ENCODE results near the gene RRP1. TPM values are rescaled to one million over a fixed set of nuclear protein-coding genes. Genes with fewer than 3 reads are reported as not detected.

RRP1 gene
- polyA plus RNA-seq, 2 of the 4 experiments (the other 2 are of a cell fraction), result 15.4 to 29.5 TPM

DNA sequence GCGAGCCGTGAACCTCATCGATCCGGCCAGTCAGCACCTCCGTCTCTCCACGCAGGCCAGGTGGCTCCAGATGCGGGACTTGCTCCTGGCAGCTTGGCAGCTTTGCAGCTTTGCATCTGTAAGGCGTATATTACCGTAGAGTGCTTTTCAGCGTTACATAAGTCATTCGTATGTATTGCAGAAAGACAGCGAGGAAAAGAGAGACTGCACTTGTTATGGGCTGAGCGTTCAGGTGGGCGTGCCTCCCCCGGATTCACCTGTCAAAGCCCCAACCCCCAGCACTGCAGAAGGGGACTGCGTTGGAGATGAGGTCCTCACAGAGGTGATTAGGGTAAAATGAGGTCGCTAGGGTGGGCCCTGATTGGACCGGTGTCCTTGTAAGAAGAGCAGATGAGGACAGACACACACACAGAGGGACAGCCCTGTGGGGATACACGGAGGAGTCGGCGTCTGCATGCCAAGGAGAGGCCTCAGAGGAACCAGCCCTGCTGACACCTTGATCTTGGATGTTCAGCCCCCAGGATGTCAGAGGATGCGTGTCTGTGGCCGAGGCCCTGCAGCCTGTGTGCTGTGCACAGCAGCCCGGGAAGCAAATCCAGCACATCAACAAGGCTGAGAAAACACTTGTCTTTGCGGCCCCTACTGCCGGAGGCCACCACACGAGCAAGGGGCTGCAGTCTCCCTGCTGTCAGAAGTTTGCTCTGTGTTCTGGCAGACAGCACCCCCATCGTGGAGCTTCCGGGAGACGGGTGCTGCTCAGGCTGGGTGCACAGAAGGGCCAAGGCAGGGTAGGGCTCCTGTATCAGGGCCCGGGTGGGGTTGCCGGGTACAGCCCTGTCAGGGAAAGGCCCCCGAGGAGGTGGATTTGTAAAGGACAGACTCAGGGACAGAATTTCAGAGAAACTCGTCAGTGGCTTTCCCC, 64.7 kb downstream of the RRP1 start:
- no peak for TF ChIP-seq EHMT2 (IDR thresholded peaks at IDR 0.05; ENCODE audit: low read depth)
- DNase-seq (ENCODE audit: low read depth in 1 of 2, low spot score in 1 of 2) (no peak), ATAC-seq (no peak), FAIRE-seq (no peak)
- H3K4me3 ChIP-seq, result no peak overlapping the region
- H3K4me1 ChIP-seq, result peaks cover 2% of the 10 kb centered on the region; the same call in 1 of the 3 replicates
- no peaks in the 10 kb centered on the region for H3K9me3 ChIP-seq
- ChIA-PET POLR2A (no interaction called here), CTCF (interaction anchor here (1.8 to 2.1 kb wide), 2 partner anchors 8 to 10 kb away, joined by 5 to 8 read pairs; no protein-coding TSS in a partner anchor)
- no peak overlapping the region for H3K4me2 ChIP-seq
- 69% methylated on average over 29 of the region's 34 CpGs for WGBS (ENCODE audit: missing lambda C conversion rate)
- H3K27ac ChIP-seq, result no peak overlapping the region

Small RNA genes lying within 50 kb of the gene (small RNA-seq; reads per million reads assigned to genes)
- 0 reads per million in 6 experiments for gene AP001052.1

Other genes starting within 250 kb of the RRP1 start
- gene HSF2BP, start 130.1 kb upstream of the RRP1 start, polyA plus RNA-seq (2011; rRNA removed), result 2.7 and 3.1 TPM in 2 replicates
- 1.7 to 2.3 TPM (median 1.7 TPM) in 3 replicates for gene HSF2BP, start 130.1 kb upstream of the RRP1 start, polyA plus RNA-seq (2017; fragmentation: RNase III; extraction: RNeasy Plus Mini Kit Qiagen cat#74134 plus additional on column Dnase treatment)
- 25.4 and 32.5 TPM in 2 replicates for gene RRP1B, start 130.0 kb upstream of the RRP1 start, polyA plus RNA-seq (2011; rRNA removed)
- gene RRP1B, start 130.0 kb upstream of the RRP1 start, polyA plus RNA-seq (2017; fragmentation: RNase III; extraction: RNeasy Plus Mini Kit Qiagen cat#74134 plus additional on column Dnase treatment), result 31.4 to 32.5 TPM (median 32.4 TPM) in 3 replicates
- gene PDXK, start 70.4 kb upstream of the RRP1 start, polyA plus RNA-seq (2011; rRNA removed), result 252 and 292 TPM in 2 replicates
- 189 to 220 TPM (median 214 TPM) in 3 replicates for gene PDXK, start 70.4 kb upstream of the RRP1 start, polyA plus RNA-seq (2017; fragmentation: RNase III; extraction: RNeasy Plus Mini Kit Qiagen cat#74134 plus additional on column Dnase treatment)
- gene CSTB, start 13.3 kb upstream of the RRP1 start, polyA plus RNA-seq (2011; rRNA removed), result 42.9 and 51.5 TPM in 2 replicates
- 94.1 to 102 TPM (median 101 TPM) in 3 replicates for gene CSTB, start 13.3 kb upstream of the RRP1 start, polyA plus RNA-seq (2017; fragmentation: RNase III; extraction: RNeasy Plus Mini Kit Qiagen cat#74134 plus additional on column Dnase treatment)
- 18.2 and 19.7 TPM in 2 replicates for gene AGPAT3, start 75.6 kb downstream of the RRP1 start, polyA plus RNA-seq (2011; rRNA removed)
- gene AGPAT3, start 75.6 kb downstream of the RRP1 start, polyA plus RNA-seq (2017; fragmentation: RNase III; extraction: RNeasy Plus Mini Kit Qiagen cat#74134 plus additional on column Dnase treatment), result 20.3 to 21.2 TPM (median 21.1 TPM) in 3 replicates
- 27.7 and 32.3 TPM in 2 replicates for gene TRAPPC10, start 222.7 kb downstream of the RRP1 start, polyA plus RNA-seq (2011; rRNA removed)
- gene TRAPPC10, start 222.7 kb downstream of the RRP1 start, polyA plus RNA-seq (2017; fragmentation: RNase III; extraction: RNeasy Plus Mini Kit Qiagen cat#74134 plus additional on column Dnase treatment), result 11.6 to 12.3 TPM (median 11.8 TPM) in 3 replicates